GM06990 (cell line): ENCODE results near the gene SLC39A7.

Experiments used
- DNase-seq: peaks from one replicate; pipeline ENCODE4 v3.0.0-alpha.2; 2011; ENCODE audit not compliant: insufficient read length; ENCODE audit errors: extremely low read depth
- H3K27me3 ChIP-seq: replicated peaks from 2 replicates; pipeline ENCODE4 v1.6.0; 2011; ENCODE audit warnings: low read length; ENCODE audit not compliant: control insufficient read depth, insufficient read depth
- H3K36me3 ChIP-seq: 2 replicates; pipeline ENCODE4 v1.5.1; 2011; ENCODE audit warnings: low read length; ENCODE audit not compliant: control insufficient read depth, insufficient read depth
- H3K4me3 ChIP-seq: replicated peaks from 2 replicates; pipeline ENCODE4 v1.5.1; 2011; ENCODE audit warnings: low read depth, mild to moderate bottlenecking, control low read depth, low read length
- TF ChIP-seq, protein P1 (sequence below): IDR thresholded peaks from 2 replicates; pipeline ENCODE4 v1.5.1; 2011; ENCODE audit warnings: low read length, control low read depth, mild to moderate bottlenecking, inconsistent platforms; ENCODE audit not compliant: insufficient read depth, poor library complexity, severe bottlenecking

SLC39A7 gene

GRCh38 chr6:33190504-33191107 is 10.1 kb upstream of the SLC39A7 start:
- Histone ChIP-seq H3K36me3 (peaks cover 10% of the 10 kb centered on the region), H3K27me3 (peaks cover 3% of the 10 kb centered on the region), H3K4me3 (no peak overlapping the region)
- DNase-seq = no peak
- TF ChIP-seq, protein P1, sequence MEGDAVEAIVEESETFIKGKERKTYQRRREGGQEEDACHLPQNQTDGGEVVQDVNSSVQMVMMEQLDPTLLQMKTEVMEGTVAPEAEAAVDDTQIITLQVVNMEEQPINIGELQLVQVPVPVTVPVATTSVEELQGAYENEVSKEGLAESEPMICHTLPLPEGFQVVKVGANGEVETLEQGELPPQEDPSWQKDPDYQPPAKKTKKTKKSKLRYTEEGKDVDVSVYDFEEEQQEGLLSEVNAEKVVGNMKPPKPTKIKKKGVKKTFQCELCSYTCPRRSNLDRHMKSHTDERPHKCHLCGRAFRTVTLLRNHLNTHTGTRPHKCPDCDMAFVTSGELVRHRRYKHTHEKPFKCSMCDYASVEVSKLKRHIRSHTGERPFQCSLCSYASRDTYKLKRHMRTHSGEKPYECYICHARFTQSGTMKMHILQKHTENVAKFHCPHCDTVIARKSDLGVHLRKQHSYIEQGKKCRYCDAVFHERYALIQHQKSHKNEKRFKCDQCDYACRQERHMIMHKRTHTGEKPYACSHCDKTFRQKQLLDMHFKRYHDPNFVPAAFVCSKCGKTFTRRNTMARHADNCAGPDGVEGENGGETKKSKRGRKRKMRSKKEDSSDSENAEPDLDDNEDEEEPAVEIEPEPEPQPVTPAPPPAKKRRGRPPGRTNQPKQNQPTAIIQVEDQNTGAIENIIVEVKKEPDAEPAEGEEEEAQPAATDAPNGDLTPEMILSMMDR = no peak

- no peak overlapping the region for H3K4me3 ChIP-seq
These were observed 9.1 kb upstream of the SLC39A7 start for GRCh38 chr6:33191383-33192104.

DNA sequence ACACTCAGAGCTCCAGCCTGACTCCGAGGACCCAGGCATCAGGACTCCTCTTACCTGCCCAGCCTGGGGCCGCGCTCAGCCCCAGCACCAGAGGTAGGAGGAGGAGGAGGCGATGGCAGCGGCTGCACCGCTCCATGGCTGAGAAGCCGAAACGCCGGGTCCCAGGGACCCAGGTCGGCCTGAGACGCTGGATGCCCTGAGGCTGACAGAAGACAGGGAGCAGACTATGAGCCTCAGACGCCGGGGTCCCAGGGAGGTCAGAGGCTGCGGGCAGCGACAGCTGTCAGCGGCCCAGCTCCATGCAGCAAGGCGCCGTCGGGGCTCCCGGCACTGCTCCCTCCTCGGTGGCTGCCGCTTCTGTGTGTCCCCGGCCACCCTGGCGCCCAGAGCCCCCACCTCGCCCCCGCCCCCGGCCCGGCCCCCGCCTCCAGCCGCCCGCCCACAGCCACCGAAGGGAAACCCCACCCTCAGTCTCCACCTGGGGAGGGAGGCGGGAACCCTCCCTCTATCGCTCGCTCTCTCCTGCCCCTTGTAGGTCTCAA is 8.5 kb upstream of the SLC39A7 start, which contains the start of gene COL11A2:
COL11A2 (minus strand) TSS at position 363 of the 542 bp plus-strand sequence; CDS start at position 136, 227 bp downstream.
- peaks cover 3% of the 10 kb centered on the region for H3K27me3 ChIP-seq
- DNase-seq = no peak
- peaks cover 13% of the 10 kb centered on the region for H3K36me3 ChIP-seq
- TF ChIP-seq, protein P1 = no peak
- H3K4me3 ChIP-seq = no peak within 1 kb of the TSS

More at GRCh38 chr6:33191383-33192104, 9.1 kb upstream of the SLC39A7 start:
- DNase-seq = no peak
- Histone ChIP-seq H3K36me3 (peaks cover 13% of the 10 kb centered on the region), H3K27me3 (peaks cover 3% of the 10 kb centered on the region)
- TF ChIP-seq, protein P1 = no peak

DNA sequence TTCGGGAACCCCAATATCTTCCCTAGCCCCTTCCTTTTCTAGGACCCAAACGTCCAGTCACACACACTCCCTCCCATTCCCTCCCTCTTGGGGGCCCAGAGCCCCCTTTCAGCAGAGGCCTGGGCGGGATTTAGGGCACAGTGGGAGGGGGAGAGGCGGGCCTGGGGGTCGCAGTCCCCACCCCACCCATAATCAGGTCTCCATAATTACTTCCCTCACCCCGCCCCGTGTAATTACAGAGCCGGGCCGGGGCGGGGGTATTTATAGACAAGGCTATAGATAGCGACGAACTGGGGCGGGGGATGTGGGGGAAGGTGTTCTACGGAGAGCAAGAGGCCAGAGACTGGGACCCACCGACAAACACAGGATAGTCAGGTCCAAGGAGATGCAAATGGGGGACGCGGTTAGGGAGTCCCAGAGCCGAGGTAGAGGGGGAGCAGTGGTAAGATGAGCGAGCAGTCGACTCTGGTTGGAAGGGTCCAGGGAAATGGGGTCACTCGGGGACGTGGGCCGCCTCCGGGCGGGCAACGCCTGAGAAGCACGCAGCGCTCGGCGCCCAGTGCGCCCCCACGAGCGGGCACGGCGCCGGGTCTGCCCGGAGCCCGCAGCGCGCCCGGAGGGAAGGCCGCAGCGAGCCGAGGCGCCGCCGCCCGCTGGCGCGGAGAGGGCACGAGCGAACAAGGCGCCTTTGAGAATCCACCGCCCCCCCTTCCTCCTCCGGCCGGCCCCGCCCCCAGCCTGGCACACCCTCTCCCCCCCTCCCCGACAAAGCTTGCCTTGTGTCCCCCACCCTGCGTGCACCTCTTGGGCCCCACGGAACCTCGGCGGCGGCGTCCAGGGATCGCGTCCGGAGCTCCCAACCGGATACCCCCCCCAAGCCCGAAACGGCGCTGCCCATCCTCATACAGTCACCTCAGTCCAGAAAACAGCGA is 7.7 kb upstream of the SLC39A7 start:
- TF ChIP-seq, protein P1 = no peak
- peaks cover 15% of the 10 kb centered on the region for H3K36me3 ChIP-seq
- no peak overlapping the region for H3K4me3 ChIP-seq
- DNase-seq = no peak
- H3K27me3 ChIP-seq = peaks cover 3% of the 10 kb centered on the region

DNA sequence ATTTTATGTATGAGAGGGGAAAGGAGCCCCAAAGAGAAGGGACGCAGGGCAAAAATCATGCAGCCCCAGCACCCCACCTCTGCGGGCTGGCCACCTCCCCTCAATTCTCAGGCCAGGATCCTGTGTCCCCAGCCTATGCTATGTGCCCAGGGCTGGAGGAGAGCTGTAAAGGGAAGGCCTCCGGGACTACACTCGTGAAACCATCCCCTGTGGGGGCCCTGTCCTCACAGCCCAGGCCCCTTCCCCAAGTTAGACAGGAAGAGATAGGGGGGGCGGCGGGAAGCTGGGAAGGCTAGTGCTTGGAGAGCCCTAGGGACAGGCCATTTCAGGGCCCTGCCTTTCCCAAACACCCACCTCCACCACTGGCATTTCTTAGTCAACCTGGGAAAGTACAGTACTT is 7.0 kb upstream of the SLC39A7 start:
- DNase-seq = no peak
- Histone ChIP-seq H3K36me3 (peaks cover 16% of the 10 kb centered on the region), H3K27me3 (peaks cover 3% of the 10 kb centered on the region), H3K4me3 (no peak overlapping the region)
- TF ChIP-seq, protein P1 = no peak
